HG03378 (cell line): ENCODE results near the gene TCTN1.
"Not testable (repeated sequence)": the region's sequence is repeated elsewhere in the genome, so short reads cannot be mapped to it uniquely, and the experiment has no call there.

Experiments used
- ATAC-seq: cut with Tn5 transposase; IDR thresholded peaks from one replicate; pipeline ENCODE4 v1.9.1; 2021; ENCODE audit warnings: mild to moderate bottlenecking, moderate library complexity; ENCODE audit not compliant: unreplicated experiment

Gene TCTN1

GRCh38 chr12:110613771-110614684 lies at the start of gene TCTN1:
TCTN1 (plus strand) TSS chr12:110614129; CDS start chr12:110614183, 54 bp downstream.
- peak; percentile 59 for ATAC-seq

- ATAC-seq = no peak
Observed at GRCh38 chr12:110564471-110564991, 49.4 kb upstream of the TCTN1 start.

GRCh38 chr12:110565894-110566871 lies 47.7 kb upstream of the TCTN1 start:
- no peak for ATAC-seq

GRCh38 chr12:110566993-110567392 lies 46.9 kb upstream of the TCTN1 start:
- ATAC-seq = no peak

DNA sequence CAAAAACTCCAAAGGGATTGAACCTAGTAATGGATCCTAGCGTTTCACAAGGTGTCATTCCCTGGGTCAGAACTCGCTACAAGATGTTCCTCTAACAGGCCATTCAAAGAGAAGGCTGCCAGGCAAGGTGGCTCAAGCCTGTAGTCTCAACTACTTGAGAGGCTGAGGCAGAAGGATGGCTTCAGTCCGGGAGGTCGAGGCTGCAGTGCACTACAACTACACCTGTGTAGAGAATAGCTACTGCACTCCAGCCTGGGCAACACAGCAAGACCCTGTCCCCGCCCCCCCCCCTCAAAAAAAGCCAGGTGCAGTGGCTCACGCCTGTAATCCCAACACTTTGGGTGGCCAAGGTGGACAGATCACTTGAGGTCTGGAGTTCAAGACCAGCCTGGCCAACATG lies 45.2 kb upstream of the TCTN1 start:
- no peak for ATAC-seq

- not testable (repeated sequence) for ATAC-seq
Observed at GRCh38 chr12:110569838-110570237, 44.1 kb upstream of the TCTN1 start.

GRCh38 chr12:110570798-110571197 lies 43.1 kb upstream of the TCTN1 start:
- not testable (repeated sequence) for ATAC-seq

- ATAC-seq = no peak
Observed at GRCh38 chr12:110574044-110574443, 39.9 kb upstream of the TCTN1 start.

DNA sequence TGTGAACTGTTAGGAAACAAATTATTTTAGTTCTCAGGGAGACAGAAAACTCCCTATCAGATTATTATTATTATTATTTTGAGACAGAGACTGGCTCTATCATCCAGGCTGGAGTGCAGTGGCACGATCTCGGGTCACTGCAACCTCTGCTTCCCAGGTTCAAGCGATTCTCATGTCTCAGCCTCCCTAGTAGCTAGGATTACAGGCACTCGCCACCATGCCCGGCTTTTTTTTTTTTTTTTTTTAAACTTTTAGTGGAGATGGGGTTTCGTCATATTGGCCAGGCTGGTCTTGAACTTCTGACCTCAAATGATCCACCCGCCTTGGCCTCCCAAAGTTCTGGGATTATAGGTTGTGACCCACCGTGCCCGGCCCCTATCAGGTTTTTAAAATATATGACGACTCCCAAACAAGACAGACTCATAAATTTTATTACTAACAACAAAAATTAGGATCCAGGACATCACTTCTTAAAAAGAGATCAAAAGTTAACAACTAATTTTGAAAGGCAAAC lies 39.2 kb upstream of the TCTN1 start:
- not testable (repeated sequence) for ATAC-seq

- no peak for ATAC-seq
Observed at GRCh38 chr12:110575326-110575725, 38.6 kb upstream of the TCTN1 start.

GRCh38 chr12:110576504-110576903 lies 37.4 kb upstream of the TCTN1 start:
- ATAC-seq = no peak

DNA sequence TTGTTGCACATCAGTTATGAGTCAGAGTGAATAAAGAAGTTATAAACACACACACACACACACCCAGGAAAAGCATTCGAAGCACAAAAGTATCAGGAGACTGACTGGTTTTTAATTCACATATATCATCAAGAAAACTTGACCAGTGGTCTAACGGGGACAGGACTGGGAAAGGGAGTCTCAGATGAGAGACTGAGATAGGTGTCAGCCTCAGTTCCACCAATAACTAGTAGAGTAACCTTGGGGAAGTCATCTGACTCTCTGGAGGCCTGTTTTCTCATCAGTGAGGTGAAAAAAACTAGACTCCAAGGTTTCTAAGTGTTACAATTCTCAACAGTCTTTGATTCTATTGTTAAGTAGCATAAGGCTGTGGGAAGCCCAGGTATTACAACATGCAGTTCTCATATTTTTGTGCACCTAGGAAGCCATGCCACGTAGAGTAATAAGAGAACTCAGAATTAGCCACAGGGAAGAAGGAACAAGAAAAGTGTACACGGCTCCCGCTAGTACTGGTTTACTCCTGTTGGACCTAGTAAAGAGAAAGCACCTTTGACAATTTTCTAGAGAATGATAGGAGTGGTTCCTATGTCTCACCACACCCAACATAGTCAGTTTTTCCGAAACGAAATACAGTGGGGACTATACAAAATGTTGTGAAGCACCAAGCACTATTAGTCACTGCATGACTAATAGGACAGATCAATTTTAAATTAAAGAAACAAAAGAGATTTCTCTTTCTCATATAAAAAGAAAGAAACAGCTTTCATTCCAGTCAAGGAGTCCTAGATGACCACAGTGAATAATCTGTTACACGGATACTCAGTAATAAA lies 35.9 kb upstream of the TCTN1 start:
- ATAC-seq = peak; percentile 35

- ATAC-seq = peak; percentile 18
Observed at GRCh38 chr12:110578694-110579534, 35.0 kb upstream of the TCTN1 start.

GRCh38 chr12:110579535-110580253 lies 34.2 kb upstream of the TCTN1 start:
- no peak for ATAC-seq

DNA sequence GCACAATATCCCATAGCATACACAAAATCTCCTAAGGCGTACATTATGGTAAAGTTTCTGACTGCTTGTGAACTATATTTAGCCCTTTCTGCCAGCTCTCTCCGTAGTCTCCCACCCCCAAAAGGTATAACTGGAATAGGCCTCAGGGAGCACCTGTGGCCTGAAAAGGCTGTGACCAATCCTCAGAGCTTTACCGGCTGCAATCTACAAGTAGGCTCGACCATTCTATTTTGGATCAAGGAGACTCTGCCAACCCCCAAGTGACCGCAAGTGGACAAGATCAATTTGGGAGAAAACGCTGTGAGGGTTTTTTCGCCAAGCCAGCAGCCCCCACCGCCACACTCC lies 32.0 kb upstream of the TCTN1 start:
- no peak for ATAC-seq

GRCh38 chr12:110582276-110583136 lies 31.4 kb upstream of the TCTN1 start:
- peak; percentile 35 for ATAC-seq

DNA sequence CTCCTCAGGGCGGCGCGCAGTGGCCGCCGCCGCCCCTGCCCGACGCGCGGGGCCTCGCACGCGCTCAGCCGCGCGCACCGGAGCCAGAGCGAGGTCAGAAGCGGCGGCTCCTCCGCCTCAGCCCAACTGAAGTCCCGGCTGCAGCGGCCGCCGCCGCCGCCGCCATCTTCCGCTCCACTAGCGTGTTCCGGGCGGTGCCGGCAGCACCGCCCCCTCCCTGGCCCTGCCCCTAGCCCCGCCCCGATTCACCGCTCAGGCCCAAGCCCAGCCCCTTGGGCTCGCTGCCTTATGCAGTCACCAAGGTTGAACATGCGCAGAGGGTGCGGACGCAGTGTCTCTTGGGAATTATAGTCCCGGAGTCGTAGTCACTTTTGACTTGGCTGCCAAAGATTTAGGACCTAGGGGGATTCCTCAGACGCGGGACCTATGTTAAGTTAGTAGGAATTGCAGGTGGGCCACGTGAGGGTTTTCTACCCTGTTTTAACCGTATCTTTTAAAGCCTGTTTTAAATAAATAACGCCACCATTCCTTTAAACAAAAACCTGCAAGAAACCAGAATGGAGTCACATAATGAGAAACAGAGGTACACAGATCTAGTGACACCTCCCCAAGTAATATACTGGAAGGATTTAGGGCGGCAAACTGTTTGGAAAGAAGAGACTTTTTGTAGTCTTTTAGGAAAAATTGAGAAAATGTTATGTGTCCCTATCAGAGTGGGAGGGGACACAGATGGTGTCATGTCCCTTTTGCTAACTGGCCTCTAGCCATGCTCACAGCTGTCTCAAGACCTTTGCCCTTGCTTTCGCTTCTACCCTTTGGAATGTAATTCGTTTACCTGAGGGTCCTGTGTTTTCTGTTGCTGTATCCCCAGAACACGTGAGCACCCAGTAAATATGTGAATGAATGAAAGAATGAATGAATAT lies 30.5 kb upstream of the TCTN1 start, which contains the start of gene PPTC7:
PPTC7 (minus strand) TSS at position 182 of the 923 bp plus-strand sequence. CDS start 287 bp downstream, outside the sequence.
- ATAC-seq = peak; percentile 54
